ENCODE measurements around the gene CAPZA3. TPM values are rescaled to one million over a fixed set of nuclear protein-coding genes. Genes with fewer than 3 reads are reported as not detected.

The CAPZA3 gene
- total and polyA plus RNA-seq, 2 donors (not counting 1 experiment from before 2014, with no cell fraction given): not detected

DNA sequence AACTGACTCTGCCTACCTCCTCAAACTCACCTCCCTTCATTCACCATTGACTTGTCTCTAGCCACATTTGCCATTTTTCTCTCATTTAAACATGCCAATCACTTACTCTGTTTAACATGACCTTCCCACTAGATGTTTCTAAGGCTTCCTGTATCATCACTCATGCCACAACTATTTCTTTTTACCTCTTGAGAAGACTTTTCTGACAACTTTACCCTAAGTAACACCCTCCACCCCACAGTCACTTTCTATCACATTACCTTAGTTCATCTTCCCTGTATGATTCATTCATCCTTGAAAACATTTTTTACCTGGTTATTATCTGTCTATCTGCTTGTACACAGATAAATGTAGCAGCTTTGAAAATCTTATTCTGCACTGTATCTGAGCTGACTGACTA lies 19.5 kb upstream of the CAPZA3 start:
- no peaks in the 10 kb centered on the region for H3K9me3 ChIP-seq (ENCODE audit: control extremely low read depth in 1 of 3, control insufficient read depth in 2 of 3, insufficient read depth in 1 of 3, low read length in 2 of 3)
- intact Hi-C loops (cut with micrococcal nuclease): no loop called here
- Mint-ChIP-seq H3K4me1 (no peaks in the 10 kb centered on the region), H3K9me3 (ENCODE audit: insufficient read depth) (peaks cover 7% of the 10 kb centered on the region), H3K4me3 (no peak overlapping the region), H3K27me3 (no peaks in the 10 kb centered on the region), H3K27ac (no peak overlapping the region)
- DNase-seq: no peak
- H3K4me1 ChIP-seq (ENCODE audit: control insufficient read depth in 2 of 2, insufficient read depth in 2 of 2, low read length in 2 of 2): no peaks in the 10 kb centered on the region
- CTCF ChIA-PET: no interaction called here
- no peak for ATAC-seq (ENCODE audit: low read depth)
- no peaks in the 10 kb centered on the region for H3K79me2 ChIP-seq (ENCODE audit: control insufficient read depth, insufficient read depth, low read length)
- H3K4me3 ChIP-seq (ENCODE audit: control extremely low read depth in 1 of 5, extremely low read depth in 1 of 5, insufficient read depth in 1 of 5, low read depth in 2 of 5, low read length in 4 of 5): no peak overlapping the region
- no peak overlapping the region for H2AFZ ChIP-seq (ENCODE audit: insufficient read depth, low read depth, low read length, poor library complexity, severe bottlenecking)
- TF ChIP-seq, protein P1, sequence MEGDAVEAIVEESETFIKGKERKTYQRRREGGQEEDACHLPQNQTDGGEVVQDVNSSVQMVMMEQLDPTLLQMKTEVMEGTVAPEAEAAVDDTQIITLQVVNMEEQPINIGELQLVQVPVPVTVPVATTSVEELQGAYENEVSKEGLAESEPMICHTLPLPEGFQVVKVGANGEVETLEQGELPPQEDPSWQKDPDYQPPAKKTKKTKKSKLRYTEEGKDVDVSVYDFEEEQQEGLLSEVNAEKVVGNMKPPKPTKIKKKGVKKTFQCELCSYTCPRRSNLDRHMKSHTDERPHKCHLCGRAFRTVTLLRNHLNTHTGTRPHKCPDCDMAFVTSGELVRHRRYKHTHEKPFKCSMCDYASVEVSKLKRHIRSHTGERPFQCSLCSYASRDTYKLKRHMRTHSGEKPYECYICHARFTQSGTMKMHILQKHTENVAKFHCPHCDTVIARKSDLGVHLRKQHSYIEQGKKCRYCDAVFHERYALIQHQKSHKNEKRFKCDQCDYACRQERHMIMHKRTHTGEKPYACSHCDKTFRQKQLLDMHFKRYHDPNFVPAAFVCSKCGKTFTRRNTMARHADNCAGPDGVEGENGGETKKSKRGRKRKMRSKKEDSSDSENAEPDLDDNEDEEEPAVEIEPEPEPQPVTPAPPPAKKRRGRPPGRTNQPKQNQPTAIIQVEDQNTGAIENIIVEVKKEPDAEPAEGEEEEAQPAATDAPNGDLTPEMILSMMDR (IDR thresholded peaks at IDR 0.05): no peak
- TF ChIP-seq EZH2 (IDR thresholded peaks at IDR 0.05; ENCODE audit: borderline replicate concordance, insufficient read depth, low read depth, low read length, poor library complexity, severe bottlenecking): no peak
- POLR2A ChIA-PET: no interaction called here
- H3K27ac ChIP-seq (ENCODE audit: low read length in 2 of 2): no peak overlapping the region
- no peak overlapping the region for H3K9ac ChIP-seq (ENCODE audit: low read length)
- H4K20me1 ChIP-seq (ENCODE audit: control insufficient read depth, insufficient read depth, low read length, poor library complexity, severe bottlenecking): no peaks in the 10 kb centered on the region
- no peaks in the 10 kb centered on the region for H3K27me3 ChIP-seq (replicated peaks in 1 of 4; ENCODE audit: control extremely low read depth in 1 of 4, control insufficient read depth in 3 of 4, insufficient read depth in 4 of 4, low read length in 3 of 4)
- H3K4me2 ChIP-seq (replicated peaks; ENCODE audit: low read depth, low read length, poor library complexity, severe bottlenecking): no peak overlapping the region
- H3K36me3 ChIP-seq (replicated peaks in 1 of 2; ENCODE audit: control extremely low read depth in 1 of 2, control insufficient read depth in 1 of 2, extremely low read depth in 1 of 2, insufficient read depth in 2 of 2, low read length in 1 of 2): no peaks in the 10 kb centered on the region

DNA sequence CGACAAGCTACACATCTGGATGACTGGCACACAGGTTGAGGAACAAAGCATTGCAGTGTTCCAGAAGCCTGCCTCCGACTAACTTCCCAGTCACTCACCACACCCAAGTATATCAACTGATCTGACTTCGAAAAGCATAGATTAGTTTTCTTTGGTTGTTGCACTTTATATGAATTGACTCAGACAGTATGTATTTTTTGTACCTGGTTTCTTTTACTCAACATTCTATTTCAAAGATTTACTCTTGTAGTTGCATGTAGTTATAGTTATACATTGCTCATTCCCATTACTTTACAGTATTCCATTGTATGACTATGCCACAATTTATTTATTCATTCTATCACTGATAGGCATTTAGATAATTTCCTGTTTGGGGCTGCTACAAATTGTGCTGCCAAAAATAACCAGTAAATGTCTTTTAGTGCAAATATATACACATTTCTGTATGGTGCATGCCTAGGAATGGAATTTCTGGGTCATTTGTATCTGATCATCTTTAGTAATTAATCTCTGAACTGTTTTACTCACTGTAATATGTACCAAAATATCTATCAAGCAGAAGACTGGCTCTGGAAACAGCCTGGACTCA lies 17.9 kb upstream of the CAPZA3 start:
- Histone ChIP-seq H3K4me3 (ENCODE audit: control extremely low read depth in 1 of 5, extremely low read depth in 1 of 5, insufficient read depth in 1 of 5, low read depth in 2 of 5, low read length in 4 of 5) (no peak overlapping the region), H3K4me2 (replicated peaks; ENCODE audit: low read depth, low read length, poor library complexity, severe bottlenecking) (no peak overlapping the region), H3K36me3 (replicated peaks in 1 of 2; ENCODE audit: control extremely low read depth in 1 of 2, control insufficient read depth in 1 of 2, extremely low read depth in 1 of 2, insufficient read depth in 2 of 2, low read length in 1 of 2) (no peaks in the 10 kb centered on the region), H2AFZ (ENCODE audit: insufficient read depth, low read depth, low read length, poor library complexity, severe bottlenecking) (no peak overlapping the region), H4K20me1 (ENCODE audit: control insufficient read depth, insufficient read depth, low read length, poor library complexity, severe bottlenecking) (no peaks in the 10 kb centered on the region), H3K9ac (ENCODE audit: low read length) (no peak overlapping the region), H3K27ac (ENCODE audit: low read length in 2 of 2) (no peak overlapping the region), H3K79me2 (ENCODE audit: control insufficient read depth, insufficient read depth, low read length) (no peaks in the 10 kb centered on the region), H3K4me1 (ENCODE audit: control insufficient read depth in 2 of 2, insufficient read depth in 2 of 2, low read length in 2 of 2) (no peaks in the 10 kb centered on the region), H3K27me3 (replicated peaks in 1 of 4; ENCODE audit: control extremely low read depth in 1 of 4, control insufficient read depth in 3 of 4, insufficient read depth in 4 of 4, low read length in 3 of 4) (no peaks in the 10 kb centered on the region), H3K9me3 (ENCODE audit: control extremely low read depth in 1 of 3, control insufficient read depth in 2 of 3, insufficient read depth in 1 of 3, low read length in 2 of 3) (no peaks in the 10 kb centered on the region)
- CTCF ChIA-PET: no interaction called here
- Mint-ChIP-seq H3K4me3 (no peak overlapping the region), H3K27ac (no peak overlapping the region), H3K4me1 (no peaks in the 10 kb centered on the region), H3K27me3 (no peaks in the 10 kb centered on the region), H3K9me3 (ENCODE audit: insufficient read depth) (peaks cover 9% of the 10 kb centered on the region)
- POLR2A ChIA-PET: no interaction called here
- DNase-seq (no peak), ATAC-seq (ENCODE audit: low read depth) (no peak)
- intact Hi-C loops (cut with micrococcal nuclease): no loop called here
- no CpG with 5 or more reads among the region's 3 CpGs for WGBS (ENCODE audit: insufficient coverage)
- no peak for TF ChIP-seq EZH2 (IDR thresholded peaks at IDR 0.05; ENCODE audit: borderline replicate concordance, insufficient read depth, low read depth, low read length, poor library complexity, severe bottlenecking)
